HEK293 (cell line): ENCODE measurements around the gene CIAPIN1.

Experiments used
- CTCF ChIA-PET: fragments of 350-600 bp; formaldehyde crosslinking; extraction: SDS; loops from one replicate; lab custom pipeline; 2021; ENCODE audit warnings: antibody characterized with exemption; lab: Yijun Ruan, JAX
- POLR2A ChIA-PET: fragments of 300-600 bp; formaldehyde crosslinking; extraction: SDS; loops from one replicate; lab custom pipeline; 2020; ENCODE audit warnings: antibody characterized with exemption, inconsistent platforms; lab: Yijun Ruan, JAX
- H3K27ac ChIP-seq: fragments of 200-500 bp; sonication (Bioruptor generic); 2 replicates; pipeline ENCODE4 v1.5.1; 2014; ENCODE audit warnings: low read depth, low read length, control low read depth, inconsistent platforms; ENCODE audit errors: extremely low read depth
- H3K36me3 ChIP-seq, 2 experiments: fragments of 200-500 bp in 1 of 2; sonication (Bioruptor generic) in 1 of 2; 1 replicate in 1 of 2; 2 replicates in 1 of 2; pipeline ENCODE4 v1.5.1; 2014 to 2017; ENCODE audit warnings: inconsistent platforms in 2 of 2, low read length in 2 of 2; ENCODE audit not compliant: control insufficient read depth in 2 of 2, insufficient read depth in 1 of 2
- H3K4me1 ChIP-seq: fragments of 200-500 bp; sonication (Bioruptor generic); 2 replicates; pipeline ENCODE4 v1.5.1; 2014; ENCODE audit warnings: mild to moderate bottlenecking, low read length, inconsistent platforms; ENCODE audit not compliant: control insufficient read depth, insufficient read depth
- H3K4me3 ChIP-seq: 2 replicates; pipeline ENCODE4 v1.5.1; 2011; ENCODE audit warnings: low read depth, mild to moderate bottlenecking, control low read depth, low read length, moderate library complexity
- H3K9me3 ChIP-seq: fragments of 200-500 bp; sonication (Bioruptor generic); 2 replicates; pipeline ENCODE4 v1.5.1; 2014; ENCODE audit warnings: low read depth, low read length, inconsistent platforms; ENCODE audit not compliant: control insufficient read depth, insufficient read depth
- BCL6B ChIP-seq: fragments of 450-650 bp; formaldehyde crosslinking; IDR thresholded peaks from 2 replicates; pipeline ENCODE4 v1.5.1; 2017; ENCODE audit warnings: missing biosample characterization, missing genetic modification characterization
- CTCF ChIP-seq: fragments of 450-650 bp; formaldehyde crosslinking; IDR thresholded peaks from 2 replicates; pipeline ENCODE4 v1.5.1; 2016; ENCODE audit warnings: missing biosample characterization, missing genetic modification characterization
- KLF9 ChIP-seq: fragments of 450-650 bp; formaldehyde crosslinking; IDR thresholded peaks from 2 replicates; pipeline ENCODE4 v1.5.1; 2016; ENCODE audit warnings: missing biosample characterization, missing genetic modification characterization, low read depth
- SP3 ChIP-seq: fragments of 450-650 bp; formaldehyde crosslinking; IDR thresholded peaks from 2 replicates; pipeline ENCODE4 v1.5.1; 2016; ENCODE audit warnings: missing biosample characterization, missing genetic modification characterization
- YY1 ChIP-seq: fragments of 450-650 bp; formaldehyde crosslinking; IDR thresholded peaks from 2 replicates; pipeline ENCODE4 v1.5.1; 2018; ENCODE audit warnings: missing biosample characterization, missing genetic modification characterization
- ZBTB49 ChIP-seq: fragments of 450-650 bp; formaldehyde crosslinking; IDR thresholded peaks from 2 replicates; pipeline ENCODE4 v1.5.1; 2016; ENCODE audit warnings: missing biosample characterization, missing genetic modification characterization, low read depth
- ZIC2 ChIP-seq: fragments of 450-650 bp; formaldehyde crosslinking; IDR thresholded peaks from 2 replicates; pipeline ENCODE4 v1.5.1; 2016; ENCODE audit warnings: missing biosample characterization, missing genetic modification characterization
- ZNF146 ChIP-seq: fragments of 450-650 bp; formaldehyde crosslinking; IDR thresholded peaks from 2 replicates; pipeline ENCODE4 v1.5.1; 2016; ENCODE audit warnings: missing biosample characterization, missing genetic modification characterization
- ZNF202 ChIP-seq: fragments of 450-650 bp; formaldehyde crosslinking; IDR thresholded peaks from 2 replicates; pipeline ENCODE4 v1.5.1; 2016; ENCODE audit warnings: missing biosample characterization, missing genetic modification characterization, borderline replicate concordance
- ZNF214 ChIP-seq: fragments of 450-650 bp; formaldehyde crosslinking; IDR thresholded peaks from 2 replicates; pipeline ENCODE4 v1.5.1; 2017; ENCODE audit warnings: missing biosample characterization, mild to moderate bottlenecking, missing genetic modification characterization, borderline replicate concordance
- ZNF266 ChIP-seq: fragments of 450-650 bp; formaldehyde crosslinking; IDR thresholded peaks from 2 replicates; pipeline ENCODE4 v1.5.1; 2016; ENCODE audit warnings: missing biosample characterization, missing genetic modification characterization, low read depth
- ZNF302 ChIP-seq: fragments of 450-650 bp; formaldehyde crosslinking; IDR thresholded peaks from 2 replicates; pipeline ENCODE4 v1.5.1; 2016; ENCODE audit warnings: missing biosample characterization, missing genetic modification characterization, low read depth
- ZNF701 ChIP-seq: fragments of 450-650 bp; formaldehyde crosslinking; IDR thresholded peaks from 2 replicates; pipeline ENCODE4 v1.5.1; 2016; ENCODE audit warnings: missing biosample characterization, missing genetic modification characterization

Gene CIAPIN1

GRCh38 chr16:57432989-57433388, 14.2 kb downstream of the CIAPIN1 start:
- H3K4me1 ChIP-seq, result no peaks in the 10 kb centered on the region
- TF ChIP-seq KLF9 (tag by site-specific recombination) (no peak), SP3 (tag by site-specific recombination) (no peak), BCL6B (tag by site-specific recombination) (no peak), ZBTB49 (tag by site-specific recombination) (no peak), ZNF701 (tag by site-specific recombination) (no peak)
- TF ChIP-seq, all 188 proteins: peak for 0
- no peak overlapping the region for H3K27ac ChIP-seq
- POLR2A ChIA-PET, result interaction anchor here (1.4 kb wide), 1 partner anchor 14 kb away, joined by 6 read pairs; the partner anchor contains the start of genes CIAPIN1 and COQ9
- CTCF ChIA-PET, result interaction anchor here (1.0 to 2.3 kb wide), 6 partner anchors 11 to 133 kb away, joined by 3 to 11 read pairs (median 4); no protein-coding TSS in a partner anchor
- H3K36me3 ChIP-seq, result peaks cover 48 to 96% of the 10 kb centered on the region in 2 experiments
- H3K9me3 ChIP-seq, result no peaks in the 10 kb centered on the region
- H3K4me3 ChIP-seq, result no peak overlapping the region

GRCh38 chr16:57432505-57432904, 14.7 kb downstream of the CIAPIN1 start:
- POLR2A ChIA-PET, result interaction anchor here (1.4 kb wide), 1 partner anchor 15 kb away, joined by 6 read pairs; the partner anchor contains the start of genes CIAPIN1 and COQ9
- Histone ChIP-seq H3K4me3 (no peak overlapping the region), H3K4me1 (no peaks in the 10 kb centered on the region), H3K36me3 (peaks cover 48 to 96% of the 10 kb centered on the region in 2 experiments), H3K9me3 (no peaks in the 10 kb centered on the region), H3K27ac (no peak overlapping the region)
- 0 out of 2 replicates have a peak, but pooled peaks have one; percentile 21 for TF ChIP-seq ZIC2 (tag by site-specific recombination)
- no peak for TF ChIP-seq YY1 (tag by site-specific recombination)
- CTCF ChIA-PET, result interaction anchor here (1.0 to 2.3 kb wide), 5 partner anchors 10 to 88 kb away, joined by 3 to 11 read pairs (median 5); no protein-coding TSS in a partner anchor

GRCh38 chr16:57430955-57431354, 16.2 kb downstream of the CIAPIN1 start:
- H3K4me1 ChIP-seq, result no peaks in the 10 kb centered on the region
- H3K4me3 ChIP-seq, result no peak overlapping the region
- no peak for TF ChIP-seq ZNF202 (tag by site-specific recombination)
- no peak for TF ChIP-seq ZNF302 (tag by site-specific recombination)
- no peak for TF ChIP-seq ZNF146 (tag by site-specific recombination)
- no peak for TF ChIP-seq ZNF214 (tag by site-specific recombination)
- TF ChIP-seq CTCF (tag by site-specific recombination), result no peak
- TF ChIP-seq ZNF266 (tag by site-specific recombination), result no peak
- no peak overlapping the region for H3K27ac ChIP-seq
- POLR2A ChIA-PET, result no interaction called here
- no peaks in the 10 kb centered on the region for H3K9me3 ChIP-seq
- CTCF ChIA-PET, result interaction anchor here (0.9 to 1.5 kb wide), 3 partner anchors 8 to 13 kb away, joined by 4 to 7 read pairs (median 7); no protein-coding TSS in a partner anchor
- peaks cover 37 to 91% of the 10 kb centered on the region in 2 experiments for H3K36me3 ChIP-seq
